ENCODE measurements around the gene FRS2. TPM values are rescaled to one million over a fixed set of nuclear protein-coding genes. Genes with fewer than 3 reads are reported as not detected.
A peak's percentile ranks its signal among the peaks of the same experiment; 100 is the strongest.

FRS2 gene
- polyA plus RNA-seq, 1 experiment = 16.6 TPM

- CTCF ChIA-PET = interaction anchor here (0.6 kb wide), 1 partner anchor 43 kb away, joined by 3 read pairs; no protein-coding TSS in a partner anchor
- Histone ChIP-seq H3K4me3 (ENCODE audit: low read depth, low read length) (no peak overlapping the region), H3K27me3 (ENCODE audit: control insufficient read depth, insufficient read depth, low read length) (no peaks in the 10 kb centered on the region), H3K36me3 (ENCODE audit: control insufficient read depth, insufficient read depth, low read length) (peaks cover 1% of the 10 kb centered on the region; the same call in 1 of the 2 replicates)
- POLR2A ChIA-PET = interaction anchor here (0.6 kb wide), 1 partner anchor 190 kb away, joined by 3 read pairs; no protein-coding TSS in a partner anchor
- DNase-seq (ENCODE audit: low read depth) = peak; percentile 38
- no peak for TF ChIP-seq CTCF (IDR thresholded peaks at IDR 0.05; ENCODE audit: insufficient read depth, low read depth, low read length)
Observed at GRCh38 chr12:69527506-69528272, 57.5 kb downstream of the FRS2 start.

- CTCF ChIA-PET = interaction anchor here (0.6 to 0.7 kb wide), 2 partner anchors 60 to 140 kb away, joined by 3 read pairs; no protein-coding TSS in a partner anchor
Observed at GRCh38 chr12:69529021-69529420, 58.8 kb downstream of the FRS2 start.

GRCh38 chr12:69533844-69534243, 63.7 kb downstream of the FRS2 start:
- no peak for TF ChIP-seq CTCF (IDR thresholded peaks at IDR 0.05; ENCODE audit: insufficient read depth, low read depth, low read length)
- H3K4me3 ChIP-seq (ENCODE audit: low read depth, low read length) = no peak overlapping the region
- ChIA-PET POLR2A (no interaction called here), CTCF (interaction anchor here (0.7 to 1.0 kb wide), 3 partner anchors 9 to 118 kb away, joined by 3 read pairs; no protein-coding TSS in a partner anchor)
- DNase-seq (ENCODE audit: low read depth) = no peak
- H3K27me3 ChIP-seq (ENCODE audit: control insufficient read depth, insufficient read depth, low read length) = no peaks in the 10 kb centered on the region
- H3K36me3 ChIP-seq (ENCODE audit: control insufficient read depth, insufficient read depth, low read length) = peaks cover 1% of the 10 kb centered on the region; the same call in 1 of the 2 replicates

More at GRCh38 chr12:69529021-69529420, 58.8 kb downstream of the FRS2 start:
- Histone ChIP-seq H3K27me3 (ENCODE audit: control insufficient read depth, insufficient read depth, low read length) (no peaks in the 10 kb centered on the region), H3K36me3 (ENCODE audit: control insufficient read depth, insufficient read depth, low read length) (peaks cover 1% of the 10 kb centered on the region; the same call in 1 of the 2 replicates), H3K4me3 (ENCODE audit: low read depth, low read length) (no peak overlapping the region)
- DNase-seq (ENCODE audit: low read depth) = no peak
- POLR2A ChIA-PET = no interaction called here
- no peak for TF ChIP-seq CTCF (IDR thresholded peaks at IDR 0.05; ENCODE audit: insufficient read depth, low read depth, low read length)

GRCh38 chr12:69534389-69534822, 64.2 kb downstream of the FRS2 start:
- no peak for TF ChIP-seq CTCF (IDR thresholded peaks at IDR 0.05; ENCODE audit: insufficient read depth, low read depth, low read length)
- Histone ChIP-seq H3K36me3 (ENCODE audit: control insufficient read depth, insufficient read depth, low read length) (peaks cover 1% of the 10 kb centered on the region; the same call in 1 of the 2 replicates), H3K4me3 (ENCODE audit: low read depth, low read length) (no peak overlapping the region), H3K27me3 (ENCODE audit: control insufficient read depth, insufficient read depth, low read length) (no peaks in the 10 kb centered on the region)
- ChIA-PET CTCF (interaction anchor here (0.7 to 1.0 kb wide), 3 partner anchors 9 to 118 kb away, joined by 3 read pairs; no protein-coding TSS in a partner anchor), POLR2A (interaction anchor here (0.5 kb wide), 1 partner anchor 140 kb away, joined by 3 read pairs; no protein-coding TSS in a partner anchor)
- DNase-seq (ENCODE audit: low read depth) = peak; percentile 98

- ChIA-PET POLR2A (no interaction called here), CTCF (interaction anchor here (3.2 kb wide), 1 partner anchor 153 kb away, joined by 15 read pairs; no protein-coding TSS in a partner anchor)
- H3K36me3 ChIP-seq (ENCODE audit: control insufficient read depth, insufficient read depth, low read length) = no peaks in the 10 kb centered on the region
- H3K4me3 ChIP-seq (ENCODE audit: low read depth, low read length) = no peak overlapping the region
- peak; percentile 24; the same call in 1 of the 2 replicates for TF ChIP-seq CTCF (IDR thresholded peaks at IDR 0.05; ENCODE audit: insufficient read depth, low read depth, low read length)
- no peaks in the 10 kb centered on the region for H3K27me3 ChIP-seq (ENCODE audit: control insufficient read depth, insufficient read depth, low read length)
- DNase-seq (ENCODE audit: low read depth) = peak; percentile 93
Observed at GRCh38 chr12:69540987-69541386, 70.8 kb downstream of the FRS2 start.
